Activated CD4-positive, CD25-positive, alpha-beta regulatory T cell treated with anti-CD3 and anti-CD28 coated beads, Interleukin-2, amount 50 U/mL, for 16 hours (primary cell): ENCODE data around the gene TRIM9.
"Not testable (repeated sequence)": the region's sequence is repeated elsewhere in the genome, so short reads cannot be mapped to it uniquely, and the experiment has no call there.

ENCODE experiments used
- DNase-seq: peaks from one replicate; pipeline ENCODE4 v3.0.0-alpha.2; 2020; ENCODE audit warnings: low read depth, low spot score

TRIM9 gene

DNA sequence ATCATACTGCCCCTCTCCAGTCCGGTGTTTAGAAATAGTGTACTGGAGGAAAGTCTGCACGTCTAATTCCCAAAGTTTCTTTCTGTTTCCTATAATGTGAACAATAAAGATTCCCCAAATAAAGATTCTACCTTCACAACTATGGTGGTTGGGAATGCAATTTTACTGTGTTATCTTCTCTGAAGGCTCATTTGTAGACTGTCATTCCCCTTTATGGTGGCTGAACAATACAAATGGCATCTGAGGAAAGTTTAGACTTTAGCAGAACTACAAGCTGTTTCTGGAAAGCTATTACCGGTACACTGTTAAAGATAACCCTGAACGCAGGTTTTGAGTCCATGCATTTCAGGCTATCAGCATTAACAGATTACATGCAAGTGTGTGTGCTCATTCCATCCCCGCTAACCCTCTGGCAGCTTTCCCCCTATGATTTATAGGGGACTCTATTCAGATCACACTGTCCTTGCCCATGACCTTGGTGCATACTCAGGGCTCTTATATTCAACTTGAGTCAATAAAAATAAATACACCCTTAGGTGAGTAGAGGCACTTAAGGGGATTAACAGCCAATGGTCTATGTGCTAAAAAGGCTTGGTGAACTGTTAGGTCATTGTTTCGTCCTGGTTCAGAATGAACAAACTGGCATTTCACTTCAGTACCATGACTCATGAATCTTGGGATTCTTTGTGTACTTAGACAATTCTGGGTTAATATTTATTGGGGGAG, 89.9 kb downstream of the TRIM9 start:
- no peak for DNase-seq

DNA sequence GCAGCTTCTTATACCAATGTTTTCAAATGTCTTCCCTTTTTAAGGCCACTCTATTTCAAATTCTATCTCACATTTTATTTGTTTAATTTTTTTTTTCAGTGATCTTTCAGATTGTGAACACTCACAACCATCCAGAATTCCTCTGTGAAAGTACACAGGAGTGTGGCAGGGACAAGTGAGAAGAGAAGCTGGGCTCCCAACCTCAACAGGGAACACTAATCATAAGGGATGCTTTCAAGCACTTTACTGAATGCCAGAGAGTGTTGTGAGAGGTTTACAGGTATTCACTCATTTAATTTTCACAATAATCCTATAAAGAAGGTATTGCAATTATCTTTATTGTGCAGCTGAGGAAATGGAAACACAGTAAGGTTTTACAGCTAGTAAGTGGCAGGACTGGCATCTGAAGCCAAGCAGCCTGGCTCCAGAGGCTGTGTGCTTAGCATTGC, 90.5 kb downstream of the TRIM9 start:
- DNase-seq, result no peak

DNA sequence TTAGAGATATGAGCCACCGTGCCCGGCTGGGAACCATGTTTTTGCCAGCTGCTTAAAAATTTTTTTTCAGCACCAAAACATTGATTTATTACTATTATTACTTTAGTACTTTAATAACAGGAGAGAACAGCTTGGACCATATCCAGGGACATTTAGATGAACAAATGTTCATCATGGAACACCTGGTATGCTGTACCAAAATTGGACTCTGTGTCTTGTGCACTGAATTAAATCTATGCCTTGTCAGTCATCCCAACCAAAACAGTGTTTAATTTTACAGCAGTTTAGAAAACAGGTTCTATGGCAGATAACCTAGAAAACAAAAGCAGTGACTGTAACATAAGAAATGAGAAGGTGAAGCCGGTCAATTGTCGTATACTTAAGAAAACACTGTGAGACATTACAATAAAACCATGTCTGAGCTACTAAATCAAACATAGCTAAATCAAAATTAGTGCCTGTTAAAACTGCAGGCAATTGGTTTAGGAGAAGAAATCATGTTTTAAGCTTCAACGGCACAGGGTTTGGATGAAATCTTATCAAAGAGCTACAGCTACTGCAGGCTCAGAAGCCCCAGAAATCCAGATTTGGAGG, 92.4 kb downstream of the TRIM9 start:
- DNase-seq, result no peak

DNA sequence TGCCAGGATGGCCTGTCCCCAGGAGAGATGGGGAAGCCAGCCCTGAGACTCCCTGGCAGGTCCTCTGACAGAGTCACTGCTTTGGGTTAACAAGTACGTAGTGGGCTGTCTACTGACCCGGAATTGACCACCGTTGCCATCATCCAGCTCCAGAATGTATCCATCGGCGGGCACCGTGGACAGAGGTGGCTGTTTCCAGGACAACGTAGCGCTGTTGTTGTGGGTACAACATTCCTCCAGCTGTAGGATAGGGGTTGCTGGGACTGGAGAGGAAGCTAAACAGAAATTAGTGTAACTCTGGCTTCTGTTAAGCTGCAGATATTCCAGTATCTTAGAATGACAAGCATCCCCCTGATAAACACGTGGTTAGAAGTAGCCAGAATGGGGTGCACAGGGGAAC, 94.3 kb downstream of the TRIM9 start:
- DNase-seq, result no peak

DNA sequence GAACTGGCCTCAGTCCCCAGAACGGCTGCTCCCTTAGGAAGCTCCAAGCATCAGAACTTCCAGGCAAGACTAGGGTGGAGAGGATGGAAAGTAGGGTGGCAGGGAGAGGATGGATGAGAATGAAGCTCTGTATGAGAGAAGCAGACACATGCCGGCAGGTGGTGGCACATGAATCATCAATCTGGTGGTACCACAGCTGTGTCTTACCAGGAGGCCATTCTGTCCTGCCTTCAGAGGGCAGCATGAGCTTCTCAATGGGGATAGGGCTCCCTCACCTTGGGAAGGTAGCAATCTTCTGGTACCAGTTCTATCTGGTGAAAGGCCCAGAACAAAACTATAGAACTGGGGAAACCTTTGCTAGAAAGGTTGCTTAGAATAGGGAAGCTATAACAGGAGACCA, 95.2 kb downstream of the TRIM9 start:
- DNase-seq, result no peak

DNA sequence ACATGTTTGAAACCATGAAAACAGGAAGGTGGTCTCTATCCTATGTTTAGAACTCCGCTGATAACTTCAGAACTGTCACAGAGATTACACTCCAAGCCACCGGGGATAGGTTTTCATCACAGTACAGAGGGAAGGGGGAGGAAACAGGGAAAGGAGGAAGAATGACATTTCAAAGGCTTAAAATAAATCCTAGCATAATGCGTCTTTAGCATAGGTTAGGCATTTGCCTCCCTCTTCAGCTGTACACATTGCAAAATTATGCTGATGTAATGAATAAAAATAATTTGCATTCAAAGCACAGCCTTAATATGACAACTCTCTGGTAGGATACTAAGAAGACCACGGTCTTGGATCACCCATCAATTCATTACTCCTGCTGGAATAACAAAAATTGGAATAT, 96.3 kb downstream of the TRIM9 start:
- DNase-seq, result no peak

DNA sequence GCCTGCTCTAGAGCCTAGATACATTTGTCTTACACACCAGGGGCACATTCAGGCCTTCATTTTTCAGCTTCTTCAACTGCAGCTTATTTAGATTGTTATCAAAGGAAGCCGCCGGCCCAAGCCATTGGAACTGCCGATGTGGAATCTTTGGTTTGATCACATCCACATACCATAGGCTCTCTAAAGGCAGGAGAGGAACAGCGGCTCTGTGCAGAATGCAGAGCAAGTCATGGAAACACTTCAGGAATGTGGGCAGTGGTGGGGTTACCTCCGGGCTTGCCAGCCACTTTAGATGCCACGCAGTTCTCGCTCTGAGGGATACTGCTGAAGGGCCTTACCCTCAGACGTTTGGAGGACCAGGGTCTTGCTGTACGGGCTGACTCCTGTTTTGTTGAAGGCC, 97.2 kb downstream of the TRIM9 start:
- no peak for DNase-seq

DNA sequence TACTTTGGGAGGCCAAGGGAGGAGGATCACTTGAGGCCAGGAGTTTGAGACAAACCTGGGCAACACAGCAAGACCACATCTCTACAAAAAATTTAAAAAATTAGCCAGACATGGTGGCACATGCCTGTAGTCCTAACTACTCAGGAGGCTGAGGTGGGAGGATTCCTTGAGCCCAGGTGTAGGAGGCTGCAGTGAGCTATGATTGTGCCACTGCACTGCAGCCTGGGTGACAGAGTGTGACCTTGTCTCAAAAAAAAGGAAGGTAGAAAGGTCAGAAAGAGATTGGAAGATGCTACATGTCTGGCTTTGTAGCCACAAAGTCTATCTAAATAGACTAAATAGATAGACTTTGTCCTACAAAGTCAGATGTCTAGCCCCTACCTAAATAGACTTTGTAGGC, 100.7 kb downstream of the TRIM9 start:
- not testable (repeated sequence) for DNase-seq

DNA sequence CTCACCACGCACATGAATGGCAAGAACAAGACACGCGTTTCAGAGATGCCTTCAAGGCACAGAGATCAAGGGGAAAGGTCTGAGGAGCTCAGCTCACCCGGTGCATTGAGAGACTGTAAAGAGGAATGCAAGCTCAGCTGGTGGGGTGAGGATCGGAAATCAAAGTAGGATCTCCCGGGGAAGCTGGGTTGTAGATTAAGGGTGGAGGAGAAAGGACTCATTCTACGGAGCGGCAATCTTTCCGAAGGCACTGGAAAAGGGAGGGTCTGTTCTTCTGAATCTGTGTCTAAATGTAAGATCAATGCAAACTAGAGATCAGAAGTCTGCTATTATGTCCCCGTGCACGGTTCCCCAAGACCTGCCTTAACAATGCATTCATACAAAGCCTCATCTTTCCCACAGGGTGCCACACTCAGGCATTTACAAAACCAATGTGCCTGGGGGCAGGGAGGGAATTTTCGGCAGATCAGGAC, 109.0 kb downstream of the TRIM9 start:
- no peak for DNase-seq

DNA sequence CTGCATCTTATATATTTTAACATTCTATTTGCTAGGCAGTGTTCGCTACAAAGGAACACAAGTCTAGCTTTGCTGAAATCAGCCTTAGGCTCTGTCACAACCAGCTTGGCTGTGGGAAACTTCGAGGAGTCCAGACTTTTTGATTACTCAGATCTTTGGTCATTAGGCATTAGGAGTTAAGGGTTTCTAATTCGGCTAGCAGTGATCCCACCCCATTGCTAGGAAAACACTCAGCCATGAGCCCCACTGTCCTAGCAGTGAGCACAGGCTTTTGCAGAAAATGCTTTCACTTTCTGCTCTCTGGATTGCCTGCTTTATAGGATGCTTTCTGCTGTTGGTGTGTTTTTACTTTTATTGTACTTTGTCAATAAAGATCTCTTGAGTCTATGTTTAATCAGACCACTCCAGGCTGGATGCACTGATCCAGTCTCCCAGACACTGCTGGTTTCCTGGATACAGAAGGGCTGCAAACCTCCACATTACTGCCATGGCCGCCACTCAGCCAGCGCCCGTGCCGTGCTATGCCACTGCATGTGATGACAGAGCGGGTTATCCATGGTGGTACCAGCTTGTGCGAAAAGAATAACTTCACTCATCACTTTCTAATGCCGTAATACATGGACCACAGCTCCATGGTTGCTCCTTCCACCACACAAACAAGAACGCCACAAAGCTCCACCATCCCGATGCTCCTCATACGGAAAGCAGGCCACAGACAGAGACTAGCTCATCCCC, 109.6 kb downstream of the TRIM9 start:
- DNase-seq, result no peak

DNA sequence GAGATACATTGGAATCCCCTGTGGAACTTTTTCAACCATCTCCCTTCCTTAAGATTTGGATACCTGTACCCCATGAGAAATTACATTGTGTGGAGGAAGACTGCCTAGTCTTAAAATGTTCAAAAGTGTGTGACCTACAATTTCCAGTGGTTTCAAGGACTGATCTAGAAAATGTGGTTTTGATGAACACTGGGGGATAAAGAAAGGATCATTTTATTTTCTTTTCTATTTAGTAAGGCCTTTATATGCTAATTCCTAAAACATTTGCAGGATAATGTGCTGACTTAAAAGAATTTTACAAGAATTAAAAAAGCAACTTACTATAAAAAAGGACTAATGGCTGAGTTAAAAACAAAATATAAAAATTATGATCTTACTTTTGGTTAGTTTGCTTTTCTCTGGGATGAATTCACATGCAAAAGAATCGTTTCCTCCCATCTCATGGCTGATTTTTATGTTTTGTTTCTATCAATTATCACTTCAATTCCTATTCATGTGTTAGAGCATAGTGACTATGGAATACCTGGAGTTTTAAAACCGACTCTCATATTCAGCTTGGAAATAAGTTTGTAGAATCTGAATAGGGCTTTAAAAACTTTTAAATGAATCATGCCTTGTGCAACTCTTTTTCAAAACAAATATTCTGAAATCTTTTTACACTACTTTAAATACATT, 110.7 kb downstream of the TRIM9 start:
- no peak for DNase-seq

DNA sequence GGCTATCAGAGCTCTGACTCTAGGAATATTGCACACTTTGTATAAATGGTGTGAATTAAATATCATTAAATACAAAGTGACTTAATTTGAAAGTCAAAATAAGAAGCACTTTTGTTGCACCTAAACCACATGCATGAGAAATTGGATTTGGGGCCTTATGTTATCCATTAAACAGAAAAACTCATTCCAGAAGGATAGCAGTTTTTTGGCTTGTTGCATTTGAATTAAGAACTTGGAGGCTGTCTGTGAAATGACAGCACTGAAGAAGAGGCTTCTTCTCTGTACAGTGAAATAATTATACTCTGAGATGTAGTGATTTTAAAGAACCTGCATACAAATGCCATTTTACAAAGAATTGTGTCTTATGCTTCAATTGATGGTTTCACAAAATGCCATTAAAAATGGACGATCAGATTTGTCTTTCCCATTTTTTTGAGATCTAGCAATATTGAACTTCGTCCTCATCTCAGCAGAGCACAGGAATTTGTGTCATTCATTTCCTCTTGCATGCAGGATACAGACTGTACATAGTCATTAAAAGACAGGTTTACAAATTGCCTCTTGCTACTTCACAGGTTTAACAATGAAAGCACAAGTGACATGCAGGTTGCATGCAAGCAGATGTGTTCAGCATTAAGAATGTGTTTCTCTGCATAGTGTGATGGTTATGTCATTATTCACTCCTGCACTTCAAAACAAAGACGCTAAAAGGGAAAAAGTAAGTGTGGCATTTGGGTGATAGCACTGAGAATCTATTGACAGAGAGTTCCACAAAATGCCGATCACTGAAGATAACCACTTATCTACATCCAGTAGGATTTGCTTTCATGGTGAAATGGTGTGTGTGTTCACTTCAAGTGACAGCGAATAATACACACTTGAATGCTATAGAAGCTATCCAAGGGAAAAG, 114.7 kb downstream of the TRIM9 start:
- no peak for DNase-seq

DNA sequence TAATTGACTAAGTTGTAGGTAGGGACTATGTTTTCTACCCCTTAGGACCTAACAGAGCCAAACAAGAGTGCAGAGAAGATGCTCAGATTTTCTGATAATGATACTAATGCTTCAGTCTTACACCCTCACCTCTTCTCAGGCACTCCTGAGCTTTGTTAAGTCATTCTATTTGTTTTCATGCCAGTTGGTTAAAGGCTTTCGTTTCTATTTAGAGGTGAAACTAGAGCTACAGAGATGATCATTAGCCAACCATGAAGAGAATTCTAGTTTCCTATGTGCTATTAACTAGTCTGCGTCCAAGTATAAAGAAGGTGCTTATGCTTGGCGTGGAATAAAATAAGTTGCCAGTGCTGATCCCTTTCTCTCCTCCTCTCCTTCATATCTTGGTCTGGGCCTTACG, 116.0 kb downstream of the TRIM9 start:
- no peak for DNase-seq

DNA sequence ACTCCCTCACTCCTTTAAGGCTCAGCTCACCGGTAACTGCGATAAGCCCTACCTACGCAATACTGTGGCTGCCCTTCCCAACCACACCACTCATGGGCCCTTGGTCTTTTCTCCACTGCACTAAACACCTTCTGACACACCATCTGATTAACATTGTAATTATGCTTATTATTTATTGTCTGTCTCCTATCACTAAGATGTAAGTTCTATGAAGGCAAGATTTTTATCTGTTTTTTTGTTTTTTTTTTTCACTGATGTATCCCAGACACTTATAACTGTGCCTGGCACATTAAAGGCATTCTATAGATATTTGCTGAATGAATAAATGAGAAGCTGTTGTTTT, 116.4 kb downstream of the TRIM9 start:
- DNase-seq, result no peak

DNA sequence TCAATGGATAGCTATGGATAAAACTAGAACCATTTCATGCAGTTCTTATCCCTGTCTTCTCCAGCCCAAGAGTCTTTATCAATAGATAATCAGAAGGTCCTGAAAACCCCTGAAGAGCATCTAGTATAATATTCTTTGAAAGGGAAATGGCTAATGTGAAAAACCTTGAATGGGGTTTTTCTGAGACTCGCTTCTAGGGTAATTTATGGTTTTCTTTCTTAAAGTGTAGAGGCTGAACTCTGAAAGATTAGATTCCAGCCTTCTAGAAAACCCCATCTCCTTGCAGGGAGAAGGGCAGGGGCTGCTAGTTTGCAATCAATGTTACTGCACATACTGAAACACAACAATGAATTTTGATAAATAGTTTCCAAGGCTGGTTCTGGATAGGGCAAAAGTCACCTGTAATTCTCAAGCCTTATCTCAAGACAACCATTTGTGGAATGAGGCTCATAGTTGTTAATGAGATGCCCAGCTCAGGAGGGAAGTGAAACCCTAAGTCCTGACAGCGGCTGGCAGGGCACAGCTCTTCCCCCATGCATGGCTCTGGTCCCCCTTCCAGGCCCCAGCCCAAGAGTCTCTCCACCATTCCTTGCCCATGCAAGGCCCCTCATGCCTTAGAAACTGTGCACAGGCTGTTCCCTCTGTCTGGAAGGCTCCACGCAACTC, 116.9 kb downstream of the TRIM9 start:
- DNase-seq, result no peak

DNA sequence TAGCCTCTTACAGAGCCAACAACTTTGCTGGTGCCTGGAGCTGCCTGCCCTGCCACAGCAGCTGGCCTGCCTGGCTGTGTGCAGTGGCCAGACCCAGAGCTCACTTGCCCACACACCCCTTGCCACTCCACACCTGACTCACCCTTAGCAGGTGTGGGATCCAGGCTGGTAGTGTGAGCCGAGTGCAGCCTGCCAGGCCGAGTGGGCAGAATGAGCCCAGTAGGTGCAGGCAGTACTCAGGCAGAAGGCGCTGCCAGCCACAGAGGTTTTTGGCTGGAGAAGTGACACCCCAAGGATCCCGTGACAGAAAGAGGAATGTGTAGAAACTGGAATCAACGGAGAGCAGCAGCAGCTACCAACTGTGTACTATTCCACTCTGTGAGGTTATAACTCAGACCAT, 120.8 kb downstream of the TRIM9 start:
- DNase-seq, result no peak

DNA sequence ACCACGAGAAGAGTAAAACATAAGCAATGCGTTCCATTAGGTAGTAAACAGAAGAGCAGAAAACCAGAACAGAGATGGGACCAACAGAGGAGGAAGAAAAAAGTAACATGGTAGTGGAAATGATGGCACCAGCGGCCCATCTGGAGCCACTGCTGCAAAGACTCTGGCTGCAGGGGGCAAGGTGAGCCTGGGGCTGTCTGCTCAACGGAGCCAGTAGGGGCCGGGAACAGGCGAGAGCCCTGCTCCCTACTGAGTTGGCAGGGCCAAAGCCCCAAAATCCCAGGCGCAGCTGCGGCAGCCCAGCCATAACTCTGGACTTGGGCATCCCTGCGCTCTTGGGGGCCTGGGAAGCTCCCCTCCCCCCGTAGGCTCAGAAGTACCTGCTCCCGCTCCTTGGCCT, 122.2 kb downstream of the TRIM9 start:
- no peak for DNase-seq

DNA sequence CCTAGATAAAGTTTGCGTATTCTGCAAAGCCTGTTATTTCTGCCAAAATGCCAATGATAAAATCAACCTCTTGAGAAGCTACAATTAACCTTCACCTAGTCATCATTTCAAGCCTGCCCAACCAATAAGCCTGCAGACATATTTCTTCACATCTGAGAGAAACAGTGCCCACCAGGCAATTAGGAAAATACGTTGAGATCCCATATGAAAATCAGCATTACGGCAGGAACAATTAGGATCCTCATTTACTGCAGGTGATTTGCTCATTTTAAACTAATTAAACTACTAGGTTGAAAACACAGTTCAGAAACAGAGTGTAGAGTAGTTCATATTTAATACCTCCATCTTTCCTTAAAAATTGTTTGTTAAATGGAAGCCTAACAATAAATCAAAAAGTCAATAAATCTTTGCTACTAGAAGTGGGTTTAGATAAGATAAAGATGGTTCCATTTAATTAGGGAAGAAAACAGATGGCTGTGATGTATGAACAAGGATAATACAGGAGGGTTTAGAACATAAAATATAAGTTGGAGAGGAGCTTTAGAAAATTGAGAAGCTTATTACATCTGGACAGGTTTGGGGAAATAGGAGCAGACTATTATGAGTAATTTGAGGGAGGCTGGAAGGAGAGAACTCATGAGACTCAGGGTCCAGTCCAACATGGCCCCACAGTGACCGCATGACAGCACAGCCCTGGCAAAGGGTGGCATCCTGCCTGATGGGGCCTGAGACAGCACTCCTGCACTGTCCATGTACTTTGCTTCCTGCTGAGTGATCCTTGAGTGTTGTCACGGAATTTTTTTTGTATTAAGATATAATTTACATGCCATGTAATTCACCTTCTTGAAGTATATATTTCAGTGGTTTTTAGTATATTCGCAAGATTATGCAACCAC, 123.8 kb downstream of the TRIM9 start:
- DNase-seq, result no peak

DNA sequence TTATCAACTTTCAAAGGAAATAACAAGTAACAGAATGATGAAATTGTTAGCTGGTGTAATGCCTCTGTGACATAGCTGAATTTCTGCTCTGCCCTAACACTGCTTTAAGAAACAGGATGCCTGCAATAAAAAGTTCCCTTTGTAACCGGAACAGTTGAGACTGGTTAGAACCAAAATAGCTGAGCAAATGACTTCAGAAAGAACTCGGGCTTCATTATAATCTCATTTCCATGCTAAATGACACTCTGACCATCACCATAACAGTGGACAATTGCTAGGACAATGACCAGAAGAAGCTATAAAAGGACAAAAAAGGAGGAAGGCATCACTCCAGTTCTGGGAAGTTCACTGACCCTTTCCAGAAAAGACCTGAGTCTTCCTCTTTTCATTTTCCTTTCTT, 127.1 kb downstream of the TRIM9 start:
- DNase-seq, result no peak

DNA sequence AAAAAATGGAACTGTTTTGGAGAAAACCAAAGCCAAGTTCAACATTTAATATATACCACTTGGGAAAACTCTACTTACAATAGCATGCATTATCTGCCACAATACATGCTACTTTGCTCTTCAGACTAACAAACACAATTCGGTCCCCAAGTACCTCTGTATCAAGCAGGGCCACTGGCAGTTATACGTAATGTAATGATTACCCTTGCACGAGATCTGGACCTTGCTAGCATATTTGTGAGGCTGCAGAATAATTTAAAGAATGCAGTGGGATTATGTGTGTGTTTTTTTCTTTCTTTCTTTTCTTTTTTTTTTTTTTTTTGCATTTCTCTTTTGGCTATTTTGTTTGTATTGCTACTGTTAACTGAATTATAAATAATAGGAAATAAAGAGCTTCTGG, 127.8 kb downstream of the TRIM9 start:
- DNase-seq, result no peak
